Thyroid gland (tissue), 4 donors: ENCODE data around the gene MICU1.

ENCODE experiments used
- CTCF ChIP-seq, 6 experiments: fragments of 200-600 bp in 3 of 6; fragments of 450-650 bp in 3 of 6; sonication (generic) in 3 of 6; IDR thresholded peaks; one replicate each; pipeline ENCODE4 v1.5.1; 2016 to 2019; ENCODE audit warnings: antibody characterized with exemption in 6 of 6, mild to moderate bottlenecking in 2 of 6, inconsistent platforms in 1 of 6, moderate library complexity in 1 of 6
- POLR2A ChIP-seq, 2 donors: fragments of 450-650 bp; IDR thresholded peaks; one replicate each; pipeline ENCODE4 v1.6.1; 2017; ENCODE audit warnings: antibody characterized with exemption in 2 of 2, mild to moderate bottlenecking in 2 of 2, moderate library complexity in 1 of 2

GRCh38 chr10:72328829-72329204 is 297.1 kb downstream of the MICU1 start:
- TF ChIP-seq CTCF (IDR thresholded peaks at IDR 0.05) = no peak
- TF ChIP-seq POLR2A (IDR thresholded peaks at IDR 0.05) = no peak
